GM12892 (cell line): Measurements from ENCODE around the gene STOX2.
"Not testable (repeated sequence)": the region's sequence is repeated elsewhere in the genome, so short reads cannot be mapped to it uniquely, and the experiment has no call there.

Experiments used
- DNase-seq: peaks from one replicate; pipeline ENCODE4 v3.0.0; 2011; ENCODE audit not compliant: insufficient read length
- FAIRE-seq: peaks from 2 replicates; lab custom pipeline; 2011; peaks lifted over from hg19 to GRCh38; lab: Jason Lieb, UNC
- POLR2A ChIP-seq: IDR thresholded peaks from 2 replicates; pipeline ENCODE4 v1.6.1; 2011; ENCODE audit warnings: low read depth, low read length, control low read depth
- POLR2AphosphoS5 ChIP-seq: IDR thresholded peaks from 2 replicates; pipeline ENCODE4 v1.6.1; 2011; ENCODE audit warnings: low read depth, low read length, control low read depth
- TAF1 ChIP-seq: IDR thresholded peaks from 2 replicates; pipeline ENCODE4 v1.6.1; 2011; ENCODE audit warnings: low read depth, mild to moderate bottlenecking, control low read depth, low read length, borderline replicate concordance

Gene STOX2

GRCh38 chr4:184046148-184046547 is 141.0 kb downstream of the STOX2 start:
- FAIRE-seq (no peak), DNase-seq (no peak)
- TF ChIP-seq TAF1 = no peak
- TF ChIP-seq POLR2AphosphoS5 = no peak
- no peak for TF ChIP-seq POLR2A

GRCh38 chr4:184051262-184051661 is 146.2 kb downstream of the STOX2 start:
- FAIRE-seq, DNase-seq: not testable (repeated sequence)

- FAIRE-seq (no peak), DNase-seq (no peak)
- TF ChIP-seq TAF1 = no peak
Measured at GRCh38 chr4:184052616-184053015, 147.5 kb downstream of the STOX2 start.

- FAIRE-seq (no peak), DNase-seq (no peak)
- TF ChIP-seq POLR2AphosphoS5 (no peak), POLR2A (no peak), TAF1 (no peak)
Measured at GRCh38 chr4:184053434-184053833, 148.3 kb downstream of the STOX2 start.

GRCh38 chr4:184056877-184057276 is 151.8 kb downstream of the STOX2 start:
- TF ChIP-seq POLR2A = no peak
- TF ChIP-seq TAF1 = no peak
- no peak for TF ChIP-seq POLR2AphosphoS5
- no peak for FAIRE-seq
- DNase-seq = no peak

GRCh38 chr4:184058026-184058425 is 152.9 kb downstream of the STOX2 start:
- no peak for TF ChIP-seq TAF1
- TF ChIP-seq POLR2A = no peak
- TF ChIP-seq POLR2AphosphoS5 = no peak
- no peak for DNase-seq
- no peak for FAIRE-seq

- TF ChIP-seq POLR2AphosphoS5 = no peak
- no peak for TF ChIP-seq POLR2A
- TF ChIP-seq TAF1 = no peak
- DNase-seq = no peak
- no peak for FAIRE-seq
Measured at GRCh38 chr4:184059099-184059498, 154.0 kb downstream of the STOX2 start.

- FAIRE-seq (no peak), DNase-seq (no peak)
- TF ChIP-seq POLR2A = no peak
- no peak for TF ChIP-seq POLR2AphosphoS5
- TF ChIP-seq TAF1 = no peak
Measured at GRCh38 chr4:184061582-184061981, 156.5 kb downstream of the STOX2 start.

- DNase-seq (no peak), FAIRE-seq (no peak)
- TF ChIP-seq POLR2AphosphoS5 = no peak
- TF ChIP-seq POLR2A = no peak
- no peak for TF ChIP-seq TAF1
Measured at GRCh38 chr4:184062769-184063168, 157.7 kb downstream of the STOX2 start.

- DNase-seq (no peak), FAIRE-seq (no peak)
- no peak for TF ChIP-seq TAF1
Measured at GRCh38 chr4:184064877-184065276, 159.8 kb downstream of the STOX2 start.

- DNase-seq (no peak), FAIRE-seq (no peak)
Measured at GRCh38 chr4:184066584-184067300, 161.6 kb downstream of the STOX2 start.

GRCh38 chr4:184067931-184068554 is 162.9 kb downstream of the STOX2 start:
- DNase-seq (no peak), FAIRE-seq (no peak)
- TF ChIP-seq TAF1 (no peak), POLR2AphosphoS5 (no peak), POLR2A (no peak)

More at GRCh38 chr4:184066584-184067300, 161.6 kb downstream of the STOX2 start:
- no peak for TF ChIP-seq POLR2A
- no peak for TF ChIP-seq TAF1
- no peak for TF ChIP-seq POLR2AphosphoS5
